Vagina (tissue), 2 donors: ENCODE data around the gene GPX4. TPM values are rescaled to one million over a fixed set of nuclear protein-coding genes. Genes with fewer than 3 reads are reported as not detected.
A peak's percentile ranks its signal among the peaks of the same experiment; 100 is the strongest.

Source experiments
- DNase-seq, 2 donors: peaks; one replicate each; pipeline ENCODE4 v3.0.0-alpha.2; 2017; ENCODE audit errors: extremely low spot score in 2 of 2
- H3K27ac ChIP-seq: fragments of 200-600 bp; sonication (generic); one replicate; pipeline ENCODE4 v1.5.1; 2019
- H3K27me3 ChIP-seq: fragments of 200-600 bp; sonication (generic); one replicate; pipeline ENCODE4 v1.5.1; 2019
- H3K36me3 ChIP-seq, 2 donors: fragments of 200-600 bp; sonication (generic); one replicate each; pipeline ENCODE4 v1.5.1; 2017 to 2019
- H3K4me1 ChIP-seq: fragments of 200-600 bp; sonication (generic); one replicate; pipeline ENCODE4 v1.5.1; 2019
- H3K4me3 ChIP-seq, 2 donors: fragments of 200-600 bp; sonication (generic); 1 replicate in 1 of 2; 2 replicates in 1 of 2; pipeline ENCODE4 v1.5.1; 2016 to 2019
- H3K9me3 ChIP-seq: fragments of 200-600 bp; sonication (generic); one replicate; pipeline ENCODE4 v1.5.1; 2019
- POLR2A ChIP-seq, 2 donors: fragments of 450-650 bp; IDR thresholded peaks; one replicate each; pipeline ENCODE4 v1.6.1; 2017; ENCODE audit warnings: antibody characterized with exemption in 2 of 2, mild to moderate bottlenecking in 2 of 2, moderate library complexity in 2 of 2
- POLR2AphosphoS5 ChIP-seq, 2 donors: sonication (generic); formaldehyde crosslinking; IDR thresholded peaks; one replicate each; pipeline ENCODE4 v1.9.0; 2017; ENCODE audit warnings: antibody characterized with exemption in 2 of 2, mild to moderate bottlenecking in 2 of 2, low read depth in 1 of 2; ENCODE audit not compliant: insufficient read depth in 1 of 2
- intact Hi-C: fragments of 100-400 bp; cut with DNase I; formaldehyde crosslinking; loops from one replicate; pipeline ENCODE4 v1.15.1; 2023
- total RNA-seq: library from RNA; depleted of rRNA; stranded (reverse); fragments of >200 nt; gene quantifications from one replicate; pipeline ENCODE4 v1.2.3, GENCODE V29; 2016
- TF ChIP-seq, protein P1 (sequence below), 3 experiments: fragments of 450-650 bp in 2 of 3; fragments of 200-600 bp in 1 of 3; sonication (generic) in 1 of 3; IDR thresholded peaks; one replicate each; pipeline ENCODE4 v1.5.1; 2017 to 2019; ENCODE audit warnings: antibody characterized with exemption in 3 of 3, mild to moderate bottlenecking in 2 of 3, moderate library complexity in 2 of 3

Gene GPX4
- total RNA-seq, 1 donor from 2014 or later = 524 TPM

DNA sequence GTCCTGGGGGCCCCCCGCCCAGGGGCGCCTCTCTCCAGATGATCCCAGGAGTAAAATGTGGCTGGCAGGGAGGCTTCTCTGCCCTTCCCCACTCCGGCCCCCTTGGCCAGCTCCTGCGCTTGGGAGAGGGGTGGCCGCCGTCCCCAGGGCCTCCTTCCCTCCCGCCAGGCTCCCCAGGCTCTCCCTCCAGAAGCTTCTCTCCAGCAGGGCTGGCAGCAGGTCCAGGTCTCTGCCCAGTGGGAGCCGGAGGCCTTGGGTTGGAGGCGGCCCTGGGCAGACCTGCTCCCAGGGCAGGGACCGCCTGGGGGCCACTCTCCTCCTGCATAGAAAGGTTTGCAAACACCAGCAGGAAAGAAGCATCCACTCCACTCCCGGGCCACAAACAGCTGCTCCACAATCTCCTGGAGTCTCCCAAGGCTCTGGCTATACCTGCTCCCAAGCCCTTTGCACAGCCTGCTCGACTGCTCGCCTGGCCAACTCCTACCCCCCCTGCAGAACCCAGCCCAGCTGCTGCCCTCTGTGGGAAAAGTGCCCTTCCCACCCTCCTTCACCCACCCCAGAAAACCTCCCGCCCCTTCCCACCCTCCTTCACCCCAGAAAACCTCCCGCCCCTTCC, 44.2 kb downstream of the GPX4 start:
- H3K4me3 ChIP-seq = no peak overlapping the region
- no peak for DNase-seq
- no peak overlapping the region for H3K27ac ChIP-seq
- intact Hi-C loops = no loop called here
- H3K4me1 ChIP-seq = peaks cover 42% of the 10 kb centered on the region
- no peaks in the 10 kb centered on the region for H3K9me3 ChIP-seq
- TF ChIP-seq POLR2AphosphoS5 (IDR thresholded peaks at IDR 0.05; ENCODE audit: insufficient read depth in 1 of 2, low read depth in 1 of 2) (no peak), POLR2A (IDR thresholded peaks at IDR 0.05) (no peak)
- TF ChIP-seq, protein P1, sequence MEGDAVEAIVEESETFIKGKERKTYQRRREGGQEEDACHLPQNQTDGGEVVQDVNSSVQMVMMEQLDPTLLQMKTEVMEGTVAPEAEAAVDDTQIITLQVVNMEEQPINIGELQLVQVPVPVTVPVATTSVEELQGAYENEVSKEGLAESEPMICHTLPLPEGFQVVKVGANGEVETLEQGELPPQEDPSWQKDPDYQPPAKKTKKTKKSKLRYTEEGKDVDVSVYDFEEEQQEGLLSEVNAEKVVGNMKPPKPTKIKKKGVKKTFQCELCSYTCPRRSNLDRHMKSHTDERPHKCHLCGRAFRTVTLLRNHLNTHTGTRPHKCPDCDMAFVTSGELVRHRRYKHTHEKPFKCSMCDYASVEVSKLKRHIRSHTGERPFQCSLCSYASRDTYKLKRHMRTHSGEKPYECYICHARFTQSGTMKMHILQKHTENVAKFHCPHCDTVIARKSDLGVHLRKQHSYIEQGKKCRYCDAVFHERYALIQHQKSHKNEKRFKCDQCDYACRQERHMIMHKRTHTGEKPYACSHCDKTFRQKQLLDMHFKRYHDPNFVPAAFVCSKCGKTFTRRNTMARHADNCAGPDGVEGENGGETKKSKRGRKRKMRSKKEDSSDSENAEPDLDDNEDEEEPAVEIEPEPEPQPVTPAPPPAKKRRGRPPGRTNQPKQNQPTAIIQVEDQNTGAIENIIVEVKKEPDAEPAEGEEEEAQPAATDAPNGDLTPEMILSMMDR (IDR thresholded peaks at IDR 0.05) = no peak
- H3K36me3 ChIP-seq = peaks cover 0 to 18% of the 10 kb centered on the region in 2 donors
- H3K27me3 ChIP-seq = no peaks in the 10 kb centered on the region

DNA sequence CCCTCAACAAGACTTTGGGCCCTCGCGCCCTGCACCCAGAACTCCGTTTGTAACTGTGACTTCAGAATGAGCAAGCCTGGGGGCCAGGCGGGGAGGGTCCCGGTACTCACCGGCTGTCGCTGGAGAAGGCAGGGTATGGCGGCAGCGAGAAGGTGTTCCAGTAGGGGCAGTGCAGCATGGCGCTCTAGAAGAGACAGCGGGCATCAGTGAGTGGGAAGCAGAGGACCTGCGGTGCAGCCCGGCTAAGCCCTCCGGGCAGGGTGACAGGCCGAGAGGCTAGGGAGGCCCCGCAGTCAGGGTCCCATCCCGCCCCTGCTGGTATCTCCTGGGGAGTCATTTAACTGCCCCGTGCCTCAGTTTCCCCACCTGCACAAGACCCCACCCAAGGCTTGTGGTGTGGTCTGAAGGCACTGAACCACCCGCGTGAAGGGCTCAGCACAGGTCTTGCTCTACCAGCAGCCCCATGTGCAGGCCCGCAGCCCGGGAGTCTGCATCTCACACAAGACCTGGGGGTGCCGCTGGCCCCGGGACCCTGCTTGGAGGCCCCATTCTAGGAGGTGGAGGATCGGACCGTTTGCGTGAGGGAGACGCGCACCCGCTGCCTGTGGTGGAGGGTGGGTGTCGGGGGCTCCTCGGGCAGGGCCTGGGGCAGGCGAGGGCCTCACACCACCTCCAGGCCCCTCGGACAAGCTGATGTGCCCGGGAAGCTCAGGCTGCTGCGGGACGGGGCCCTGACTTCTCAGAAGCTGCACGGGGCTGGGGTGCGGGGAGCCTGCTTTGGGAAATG, 45.7 kb downstream of the GPX4 start:
- peaks cover 0 to 10% of the 10 kb centered on the region in 2 donors for H3K36me3 ChIP-seq
- TF ChIP-seq POLR2A (IDR thresholded peaks at IDR 0.05) (no peak), POLR2AphosphoS5 (IDR thresholded peaks at IDR 0.05; ENCODE audit: insufficient read depth in 1 of 2, low read depth in 1 of 2) (no peak)
- TF ChIP-seq, protein P1 (IDR thresholded peaks at IDR 0.05) = no peak
- H3K27me3 ChIP-seq = no peaks in the 10 kb centered on the region
- no peak for DNase-seq
- no peaks in the 10 kb centered on the region for H3K9me3 ChIP-seq
- no peak overlapping the region for H3K27ac ChIP-seq
- peaks cover 53% of the 10 kb centered on the region for H3K4me1 ChIP-seq
- H3K4me3 ChIP-seq = no peak overlapping the region
- intact Hi-C loops = no loop called here

DNA sequence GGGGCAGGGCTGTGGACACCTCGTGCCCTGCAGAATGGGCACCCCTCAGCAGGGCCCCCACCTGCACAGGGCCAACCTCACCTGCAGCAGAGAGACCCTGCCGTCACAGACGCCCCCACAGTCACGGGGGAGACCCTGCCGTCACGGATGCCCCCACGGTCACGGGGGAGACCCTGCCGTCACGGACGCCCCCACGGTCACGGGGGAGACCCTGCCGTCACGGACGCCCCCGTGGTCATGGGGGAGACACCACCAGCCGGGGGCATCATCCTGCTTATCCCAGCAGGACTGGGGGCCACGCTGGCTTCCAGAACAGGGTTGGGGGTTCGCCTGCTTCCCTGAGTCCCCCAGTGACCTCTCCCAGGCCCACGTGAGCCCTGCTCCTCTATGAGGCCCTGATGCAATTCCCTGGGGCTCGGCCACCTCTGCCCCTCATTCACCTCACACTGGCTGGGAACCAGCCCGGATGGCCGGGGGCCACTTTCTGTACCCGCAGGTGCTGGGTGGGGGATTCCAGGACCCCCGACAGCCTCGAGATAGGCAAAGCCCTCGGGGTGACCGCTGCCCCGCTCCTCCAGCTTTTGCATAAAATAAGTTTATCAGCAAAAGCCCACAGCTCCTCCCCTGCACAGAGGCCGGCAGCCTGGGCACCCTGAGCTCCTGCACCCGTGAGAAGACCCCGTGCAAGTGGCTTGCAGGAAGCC, 46.7 kb downstream of the GPX4 start:
- Histone ChIP-seq H3K27ac (peak overlapping the region; percentile 46), H3K4me3 (no peak overlapping the region), H3K27me3 (no peaks in the 10 kb centered on the region), H3K4me1 (peaks cover 64% of the 10 kb centered on the region), H3K36me3 (peaks cover 0 to 10% of the 10 kb centered on the region in 2 donors), H3K9me3 (no peaks in the 10 kb centered on the region)
- intact Hi-C loops = no loop called here
- no peak for DNase-seq
- TF ChIP-seq POLR2AphosphoS5 (IDR thresholded peaks at IDR 0.05; ENCODE audit: insufficient read depth in 1 of 2, low read depth in 1 of 2) = no peak
- no peak for TF ChIP-seq POLR2A (IDR thresholded peaks at IDR 0.05)
- TF ChIP-seq, protein P1 (IDR thresholded peaks at IDR 0.05) = no peak

DNA sequence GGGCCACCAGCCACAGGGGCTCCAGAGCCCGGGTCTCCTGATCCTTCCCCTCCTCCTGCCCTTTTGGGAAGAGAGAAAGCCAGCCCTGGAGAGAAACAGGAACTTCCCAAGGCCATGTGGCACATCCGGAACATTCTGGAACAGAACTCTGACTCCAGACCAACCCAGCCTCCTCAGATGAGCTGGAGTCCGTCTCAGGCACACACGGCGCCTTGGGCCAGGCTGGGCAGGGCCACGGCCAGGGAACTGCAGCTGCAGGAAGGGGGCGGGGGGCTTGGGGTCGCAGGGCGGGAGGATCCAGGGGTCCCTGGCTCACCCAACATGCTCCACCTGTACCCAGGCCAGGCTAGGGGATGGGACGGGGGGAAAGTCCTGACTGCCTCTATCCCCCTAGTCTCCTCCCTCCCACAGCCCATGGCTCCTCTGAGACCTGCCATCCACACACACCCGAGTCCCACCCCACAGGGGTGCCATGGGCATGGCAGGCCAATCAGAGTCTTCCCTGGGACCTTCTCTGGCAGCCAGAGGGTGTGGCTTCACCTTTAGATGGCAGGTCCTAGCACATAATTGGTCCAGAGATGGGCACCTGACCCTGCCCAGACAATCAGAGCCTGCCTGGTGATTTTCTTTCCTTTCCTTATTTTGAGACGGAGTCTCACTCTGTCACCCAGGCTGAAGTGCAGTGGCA, 47.4 kb downstream of the GPX4 start:
- Histone ChIP-seq H3K36me3 (peaks cover 0 to 10% of the 10 kb centered on the region in 2 donors), H3K4me1 (peaks cover 71% of the 10 kb centered on the region), H3K27me3 (no peaks in the 10 kb centered on the region), H3K27ac (peak overlapping the region; percentile 46), H3K9me3 (no peaks in the 10 kb centered on the region), H3K4me3 (no peak overlapping the region)
- intact Hi-C loops = no loop called here
- no peak for DNase-seq
- TF ChIP-seq POLR2A (IDR thresholded peaks at IDR 0.05) (no peak), POLR2AphosphoS5 (IDR thresholded peaks at IDR 0.05; ENCODE audit: insufficient read depth in 1 of 2, low read depth in 1 of 2) (no peak)
- TF ChIP-seq, protein P1 (IDR thresholded peaks at IDR 0.05) = no peak
